H9 (cell line): ENCODE results near the gene SLC19A1. TPM values are rescaled to one million over a fixed set of nuclear protein-coding genes. Genes with fewer than 3 reads are reported as not detected.

Source experiments
- DNase-seq: peaks from one replicate; pipeline ENCODE4 v3.0.0-alpha.2; 2017
- H2AFZ ChIP-seq: one replicate; pipeline ENCODE4 v1.6.1; 2013; ENCODE audit warnings: mild to moderate bottlenecking, low read length, control low read depth, moderate library complexity
- H2AK5ac ChIP-seq: 2 replicates; pipeline ENCODE4 v1.6.1; 2013; ENCODE audit warnings: low read length, control low read depth, mixed read lengths; ENCODE audit not compliant: insufficient read length
- H2BK120ac ChIP-seq: one replicate; pipeline ENCODE4 v1.6.1; 2013; ENCODE audit warnings: low read depth, mild to moderate bottlenecking, low read length, control low read depth, inconsistent platforms; ENCODE audit not compliant: poor library complexity, severe bottlenecking
- H2BK12ac ChIP-seq: 2 replicates; pipeline ENCODE4 v1.6.1; 2013; ENCODE audit warnings: low read length, control low read depth, mixed read lengths, low read depth; ENCODE audit not compliant: insufficient read length
- H2BK15ac ChIP-seq: 2 replicates; pipeline ENCODE4 v1.6.1; 2013; ENCODE audit warnings: low read depth, low read length, control low read depth
- H2BK20ac ChIP-seq: one replicate; pipeline ENCODE4 v1.6.1; 2013; ENCODE audit warnings: low read depth, mild to moderate bottlenecking, low read length, control low read depth, inconsistent platforms; ENCODE audit not compliant: poor library complexity, severe bottlenecking
- H2BK5ac ChIP-seq: 2 replicates; pipeline ENCODE4 v1.6.1; 2013; ENCODE audit warnings: low read length, control low read depth, mixed read lengths; ENCODE audit not compliant: insufficient read length
- H3K14ac ChIP-seq: 2 replicates; pipeline ENCODE4 v1.6.1; 2013; ENCODE audit warnings: low read length, control low read depth; ENCODE audit not compliant: insufficient read depth
- H3K18ac ChIP-seq: 2 replicates; pipeline ENCODE4 v1.6.1; 2013; ENCODE audit warnings: low read depth, mild to moderate bottlenecking, mixed read lengths, low read length, control low read depth; ENCODE audit not compliant: insufficient read length
- H3K23ac ChIP-seq: 2 replicates; pipeline ENCODE4 v1.6.1; 2013; ENCODE audit warnings: low read length, control low read depth, mixed read lengths, low read depth; ENCODE audit not compliant: insufficient read length
- H3K23me2 ChIP-seq: 2 replicates; pipeline ENCODE4 v1.6.1; 2013; ENCODE audit warnings: low read depth, mild to moderate bottlenecking, mixed read lengths, low read length, control low read depth; ENCODE audit not compliant: insufficient read length, poor library complexity, severe bottlenecking
- H3K27ac ChIP-seq: 2 replicates; pipeline ENCODE4 v1.5.1; 2013; ENCODE audit warnings: low read length, control low read depth, mixed read lengths, low read depth; ENCODE audit not compliant: insufficient read length
- H3K27me3 ChIP-seq: 2 replicates; pipeline ENCODE4 v1.6.1; 2013; ENCODE audit warnings: low read length, control low read depth, inconsistent platforms; ENCODE audit not compliant: insufficient read depth
- H3K4ac ChIP-seq: 2 replicates; pipeline ENCODE4 v1.6.1; 2013; ENCODE audit warnings: low read depth, mild to moderate bottlenecking, control low read depth, inconsistent platforms, low read length, moderate library complexity
- H3K4me1 ChIP-seq: 2 replicates; pipeline ENCODE4 v1.6.1; 2013; ENCODE audit warnings: low read length, control low read depth, inconsistent platforms; ENCODE audit not compliant: insufficient read depth
- H3K4me2 ChIP-seq: 2 replicates; pipeline ENCODE4 v1.6.1; 2013; ENCODE audit warnings: low read length, control low read depth, mixed read lengths; ENCODE audit not compliant: insufficient read length, insufficient read depth
- H3K56ac ChIP-seq: 2 replicates; pipeline ENCODE4 v1.6.1; 2013; ENCODE audit warnings: low read depth, mild to moderate bottlenecking, mixed read lengths, low read length, control low read depth; ENCODE audit not compliant: insufficient read length
- H3K79me1 ChIP-seq: 2 replicates; pipeline ENCODE4 v1.6.1; 2013; ENCODE audit warnings: low read depth, mild to moderate bottlenecking, moderate library complexity, low read length, control low read depth, inconsistent platforms; ENCODE audit not compliant: insufficient read depth, poor library complexity, severe bottlenecking
- H3K79me2 ChIP-seq: 2 replicates; pipeline ENCODE4 v1.6.1; 2013; ENCODE audit warnings: low read length, control low read depth, inconsistent platforms; ENCODE audit not compliant: insufficient read depth
- H3K9ac ChIP-seq: 2 replicates; pipeline ENCODE4 v1.6.1; 2013; ENCODE audit warnings: low read length, control low read depth, mixed read lengths; ENCODE audit not compliant: insufficient read length; ENCODE audit errors: extremely low read depth
- H3K9me3 ChIP-seq: one replicate; pipeline ENCODE4 v1.6.1; 2013; ENCODE audit warnings: low read depth, low read length, inconsistent platforms; ENCODE audit not compliant: control insufficient read depth
- H3T11ph ChIP-seq: one replicate; pipeline ENCODE4 v1.6.1; 2013; ENCODE audit warnings: mild to moderate bottlenecking, low read length, control low read depth, inconsistent platforms
- H4K20me1 ChIP-seq: one replicate; pipeline ENCODE4 v1.6.1; 2013; ENCODE audit not compliant: control insufficient read depth, insufficient read length, insufficient read depth
- H4K5ac ChIP-seq: 2 replicates; pipeline ENCODE4 v1.6.1; 2013; ENCODE audit warnings: low read depth, mild to moderate bottlenecking, mixed read lengths, low read length, control low read depth; ENCODE audit not compliant: insufficient read length
- H4K8ac ChIP-seq: replicated peaks from 2 replicates; pipeline ENCODE4 v1.6.1; 2013; ENCODE audit warnings: low read length, control low read depth, mixed read lengths, low read depth; ENCODE audit not compliant: insufficient read length
- H4K91ac ChIP-seq: 2 replicates; pipeline ENCODE4 v1.6.1; 2013; ENCODE audit warnings: low read depth, mild to moderate bottlenecking, moderate library complexity, mixed read lengths, low read length, control low read depth; ENCODE audit not compliant: insufficient read length
- H3K27ac Mint-ChIP-seq, 3 experiments: 2 replicates in 2 of 3; 3 replicates in 1 of 3; pipeline ENCODE4 v1.8.0; 2020 to 2021; ENCODE audit warnings: mixed read lengths in 3 of 3, mild to moderate bottlenecking in 1 of 3, moderate library complexity in 1 of 3
- H3K27me3 Mint-ChIP-seq: 2 replicates; pipeline ENCODE4 v1.8.0; 2021; ENCODE audit warnings: low read depth, mild to moderate bottlenecking, moderate library complexity, mixed read lengths
- H3K36me3 Mint-ChIP-seq, 3 experiments: 2 replicates in 2 of 3; 3 replicates in 1 of 3; pipeline ENCODE4 v1.8.0; 2020 to 2021; ENCODE audit warnings: low read depth in 3 of 3, mixed read lengths in 3 of 3; ENCODE audit not compliant: insufficient read depth in 1 of 3
- H3K4me1 Mint-ChIP-seq, 2 experiments: 2 replicates each; pipeline ENCODE4 v1.8.0; 2020; ENCODE audit warnings: mixed read lengths in 2 of 2
- H3K4me3 Mint-ChIP-seq, 2 experiments: 2 replicates in 1 of 2; 3 replicates in 1 of 2; pipeline ENCODE4 v1.8.0; 2020 to 2021; ENCODE audit warnings: mild to moderate bottlenecking in 2 of 2, mixed read lengths in 2 of 2, moderate library complexity in 1 of 2
- H3K9me3 Mint-ChIP-seq, 2 experiments: 2 replicates in 1 of 2; 3 replicates in 1 of 2; pipeline ENCODE4 v1.8.0; 2020; ENCODE audit warnings: mild to moderate bottlenecking in 2 of 2, mixed read lengths in 2 of 2, moderate library complexity in 1 of 2
- CTCF ChIP-seq: fragments of 200-600 bp; sonication (generic); conservative IDR thresholded peaks from 3 replicates; pipeline ENCODE4 v1.8.0; 2021; ENCODE audit warnings: antibody characterized with exemption, mild to moderate bottlenecking
- WGBS: extraction: QIAGEN DNeasy Blood & Tissue Kit; methylation state at CpG from one replicate; pipeline ENCODE4 v1.1.7; 2013; ENCODE audit warnings: missing lambda C conversion rate, low lambda C conversion rate, mixed read lengths; ENCODE audit not compliant: insufficient read length; ENCODE audit errors: extremely low coverage; 5-methylcytosine and 5-hydroxymethylcytosine counted together
- total RNA-seq: library from RNA; stranded (reverse); gene quantifications from 2 replicates; pipeline ENCODE4 v1.2.1, GENCODE V29; 2021

The SLC19A1 gene
- total RNA-seq, 1 experiment from 2014 or later: 32.4 TPM

- H3K9me3 Mint-ChIP-seq: peaks cover 0 to 2% of the 10 kb centered on the region in 2 experiments; a peak in 2 of 5 replicates
- no peak overlapping the region for H2AK5ac ChIP-seq
- no CpG with 5 or more reads among the region's 35 CpGs for WGBS
- H2BK5ac ChIP-seq: no peak overlapping the region
- H3K9ac ChIP-seq: no peak overlapping the region
- no peak overlapping the region for H2BK120ac ChIP-seq
- H4K91ac ChIP-seq: no peak overlapping the region
- H4K8ac ChIP-seq: no peak overlapping the region
- no peaks in the 10 kb centered on the region for H3K79me1 ChIP-seq
- H3K56ac ChIP-seq: no peak overlapping the region
- no peak overlapping the region for H2BK15ac ChIP-seq
- H4K5ac ChIP-seq: no peak overlapping the region
- no peaks in the 10 kb centered on the region for H3K23me2 ChIP-seq
- H3K18ac ChIP-seq: no peak overlapping the region
- H4K20me1 ChIP-seq: no peaks in the 10 kb centered on the region
- no peak overlapping the region for H2BK12ac ChIP-seq
- no peaks in the 10 kb centered on the region for H3K79me2 ChIP-seq
- H3K4me2 ChIP-seq: no peak overlapping the region
- TF ChIP-seq CTCF: no peak
- no peak overlapping the region for H2AFZ ChIP-seq
- H3K23ac ChIP-seq: no peak overlapping the region
- H3K14ac ChIP-seq: no peak overlapping the region
- H3K36me3 Mint-ChIP-seq: peaks cover 38 to 69% (median 48%) of the 10 kb centered on the region in 3 experiments
- H3K27ac Mint-ChIP-seq: no peak overlapping the region
- no peaks in the 10 kb centered on the region for H3K4me1 ChIP-seq
- no peak overlapping the region for H3K4me3 Mint-ChIP-seq
- H3K4me1 Mint-ChIP-seq: no peaks in the 10 kb centered on the region
- no peak overlapping the region for H3K27ac ChIP-seq
- H3K27me3 ChIP-seq: no peaks in the 10 kb centered on the region
- H3K4ac ChIP-seq: no peak overlapping the region
- no peaks in the 10 kb centered on the region for H3K9me3 ChIP-seq
- H3K27me3 Mint-ChIP-seq: no peaks in the 10 kb centered on the region
- no peak for DNase-seq
- no peak overlapping the region for H2BK20ac ChIP-seq
- H3T11ph ChIP-seq: no peak overlapping the region
Measured at GRCh38 chr21:45480701-45481500, 61.3 kb downstream of the SLC19A1 start.
